HG03469 (cell line): Measurements from ENCODE around the gene FOXP1.

Source experiments
- ATAC-seq: cut with Tn5 transposase; IDR thresholded peaks from one replicate; pipeline ENCODE4 v1.9.1; 2021; ENCODE audit warnings: mild to moderate bottlenecking, moderate library complexity, moderate number of reproducible peaks; ENCODE audit not compliant: unreplicated experiment

Gene FOXP1

DNA sequence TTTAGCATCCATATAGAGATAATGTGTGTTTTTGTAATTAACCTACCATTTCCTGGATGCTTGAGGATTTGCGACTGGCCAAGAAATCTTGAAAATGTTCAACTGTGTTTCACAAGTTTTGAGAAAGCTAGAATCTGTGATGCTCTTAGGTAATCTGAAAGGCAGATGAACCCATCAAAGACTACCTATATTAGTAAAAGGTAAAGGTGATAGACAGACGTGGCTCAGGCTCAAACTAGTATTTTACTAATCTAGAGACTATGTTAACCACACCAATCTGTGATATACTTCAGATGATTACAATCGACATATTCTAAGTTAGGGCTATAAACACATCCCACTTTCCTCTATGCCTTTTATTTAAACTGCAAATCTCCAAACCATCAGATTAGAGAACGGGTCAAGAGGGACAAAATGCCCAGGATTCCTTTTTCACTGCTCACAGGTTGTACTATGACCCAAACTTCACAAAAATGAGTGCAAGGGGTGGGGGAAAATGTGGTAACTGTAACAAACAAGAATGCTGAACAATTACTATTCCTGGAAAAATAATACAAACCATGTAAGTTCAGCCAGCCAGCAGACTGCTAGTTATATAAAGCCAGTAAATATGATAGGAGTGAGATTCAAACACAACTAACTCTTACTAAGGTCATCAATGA, 295.1 kb downstream of the FOXP1 start:
- no peak for ATAC-seq

DNA sequence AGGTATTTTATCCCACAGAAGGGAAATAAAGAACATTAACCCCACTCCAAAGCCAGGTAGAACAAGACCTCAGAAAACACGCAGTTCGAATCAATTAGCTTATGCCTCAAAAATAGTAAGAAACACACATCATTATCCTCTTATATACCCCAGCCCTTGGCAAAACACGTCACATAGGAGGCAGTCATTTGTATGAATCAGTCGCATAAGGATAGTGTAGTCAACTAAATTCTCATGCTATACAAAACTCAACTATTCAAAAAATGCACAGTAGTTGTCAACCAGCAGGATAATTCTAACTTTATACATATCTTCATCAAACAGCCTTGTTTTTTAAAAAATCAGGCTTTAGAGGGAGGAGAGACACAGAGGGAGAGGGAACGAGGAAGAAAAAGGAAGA, 298.4 kb downstream of the FOXP1 start:
- ATAC-seq = no peak

DNA sequence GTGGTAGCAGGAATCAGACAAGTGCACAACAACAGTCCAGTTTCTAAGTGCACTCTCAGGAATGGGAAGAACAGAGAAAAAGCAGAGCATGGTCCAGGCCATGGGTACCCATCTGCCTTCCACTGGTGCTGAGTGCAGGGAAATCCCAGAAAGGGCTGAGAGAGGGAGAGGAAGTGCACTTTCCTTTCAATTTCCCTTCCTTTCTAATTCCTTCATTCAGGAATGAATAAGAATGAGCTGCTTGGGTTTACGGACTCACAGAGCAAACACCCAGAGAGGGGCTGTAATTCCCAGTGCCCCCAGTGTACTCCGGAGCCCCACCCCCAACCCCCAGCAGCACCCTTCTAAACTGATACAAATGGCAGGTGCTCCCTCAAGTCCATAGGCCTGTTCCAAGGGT, 300.6 kb downstream of the FOXP1 start:
- ATAC-seq = no peak

DNA sequence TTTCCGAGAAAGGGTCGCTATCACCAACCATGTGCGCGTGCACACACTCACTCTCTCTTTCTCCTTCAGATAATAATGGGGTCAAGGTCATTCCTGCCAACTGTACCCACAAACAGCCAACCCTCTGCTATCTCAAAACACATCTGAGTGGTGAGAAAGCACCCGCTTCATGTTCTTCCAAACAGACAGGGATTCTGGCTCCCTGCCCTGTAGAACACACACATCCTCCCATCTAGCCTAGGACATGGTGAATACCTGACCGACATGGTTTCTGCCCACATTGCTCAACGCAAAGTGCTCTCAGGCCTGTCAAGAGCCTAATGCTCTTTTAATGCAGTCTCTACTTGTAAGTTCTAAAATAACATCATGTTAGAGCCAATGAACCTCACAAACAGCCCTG, 302.2 kb downstream of the FOXP1 start:
- ATAC-seq = no peak

DNA sequence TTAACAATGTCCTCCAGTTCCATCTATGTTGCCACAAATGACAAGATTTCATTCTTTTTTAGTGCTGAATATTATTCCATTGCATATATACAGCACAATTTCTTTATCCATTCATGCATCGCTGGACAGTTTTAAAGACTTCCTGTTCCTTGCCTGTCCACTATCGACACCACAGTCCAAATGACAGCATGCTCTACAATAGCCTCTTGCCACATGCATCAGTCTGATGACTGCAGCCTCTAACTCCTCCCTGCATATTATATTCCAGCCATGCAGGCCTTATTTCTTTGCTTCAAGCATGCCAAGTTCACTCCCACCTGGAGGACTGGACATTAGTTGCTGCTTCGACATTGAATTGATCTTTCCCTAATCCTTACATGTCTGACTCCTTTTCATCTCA, 306.2 kb downstream of the FOXP1 start:
- no peak for ATAC-seq

DNA sequence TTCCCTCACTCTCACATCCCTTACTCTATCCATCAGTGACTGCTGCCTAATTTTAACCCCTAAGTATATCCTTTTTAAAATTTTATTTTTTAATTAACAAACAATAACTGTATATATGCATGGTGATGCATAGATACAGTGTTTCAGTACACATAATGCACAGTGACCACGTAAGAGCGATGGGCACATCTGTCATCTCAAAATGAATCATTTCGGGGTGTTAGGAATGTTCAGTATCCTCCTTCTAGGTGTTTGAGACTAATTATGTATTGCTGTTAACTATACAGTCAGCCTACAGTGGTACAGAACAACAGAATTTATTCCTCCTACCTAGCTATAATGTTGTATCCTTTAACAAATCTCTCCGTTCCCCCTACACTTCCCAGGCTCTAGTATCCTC, 307.0 kb downstream of the FOXP1 start:
- ATAC-seq = no peak

DNA sequence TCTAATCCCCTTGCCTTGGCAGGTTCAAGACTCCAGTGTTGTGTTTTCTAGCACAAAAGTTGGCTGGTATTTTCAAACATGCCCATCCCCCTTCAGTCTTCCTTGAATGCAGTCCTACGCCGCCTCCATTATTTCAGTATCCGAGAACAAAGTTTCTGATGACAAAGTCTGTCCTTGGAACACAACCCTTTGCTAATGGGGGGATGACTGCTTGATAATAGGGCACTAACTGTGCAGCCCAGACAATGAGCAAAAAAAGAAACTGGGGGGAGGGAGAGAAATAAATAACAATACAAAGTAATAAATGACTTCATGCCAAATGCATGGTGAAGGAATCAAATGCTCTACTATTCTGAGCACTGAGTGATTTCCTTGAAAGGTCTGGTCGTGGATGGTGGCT, 310.1 kb downstream of the FOXP1 start:
- ATAC-seq = no peak

DNA sequence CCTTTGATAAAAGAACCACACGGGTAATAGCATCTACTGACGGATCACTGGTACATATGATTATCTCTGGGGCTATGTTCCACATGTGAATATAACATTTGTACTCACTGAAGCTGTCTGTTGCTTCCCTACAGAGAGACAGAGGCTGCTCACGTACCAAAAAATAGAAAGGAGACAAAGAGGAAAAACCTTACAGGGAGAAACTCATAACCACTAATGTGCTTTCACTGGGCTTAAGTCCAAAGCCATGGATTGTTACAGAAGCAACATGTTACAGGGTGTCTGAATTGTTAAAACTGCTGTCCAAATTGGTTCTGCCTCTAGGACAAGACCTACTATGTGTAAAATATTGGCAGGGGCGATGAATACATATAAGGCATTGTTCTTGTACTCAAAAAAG, 311.9 kb downstream of the FOXP1 start:
- ATAC-seq = no peak

DNA sequence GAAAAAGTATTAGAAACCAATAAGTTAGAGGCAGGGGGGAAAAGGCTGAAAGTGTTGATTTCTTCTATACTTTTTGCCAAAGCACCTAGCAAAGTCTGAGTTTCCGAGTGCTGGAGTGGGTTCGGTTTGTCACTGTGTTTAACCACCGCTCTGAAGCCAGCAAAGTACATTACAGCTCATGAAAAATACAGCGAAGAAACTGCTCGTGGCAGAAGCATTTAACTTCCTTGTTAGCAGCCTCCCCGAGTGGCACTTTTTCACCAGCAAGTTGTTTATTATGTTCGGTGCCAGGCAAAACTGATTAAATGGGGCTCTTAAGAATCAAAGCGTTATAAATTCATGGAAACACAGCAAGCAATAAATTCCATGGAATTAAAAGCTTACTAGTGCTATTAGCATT, 313.6 kb downstream of the FOXP1 start:
- ATAC-seq = no peak

DNA sequence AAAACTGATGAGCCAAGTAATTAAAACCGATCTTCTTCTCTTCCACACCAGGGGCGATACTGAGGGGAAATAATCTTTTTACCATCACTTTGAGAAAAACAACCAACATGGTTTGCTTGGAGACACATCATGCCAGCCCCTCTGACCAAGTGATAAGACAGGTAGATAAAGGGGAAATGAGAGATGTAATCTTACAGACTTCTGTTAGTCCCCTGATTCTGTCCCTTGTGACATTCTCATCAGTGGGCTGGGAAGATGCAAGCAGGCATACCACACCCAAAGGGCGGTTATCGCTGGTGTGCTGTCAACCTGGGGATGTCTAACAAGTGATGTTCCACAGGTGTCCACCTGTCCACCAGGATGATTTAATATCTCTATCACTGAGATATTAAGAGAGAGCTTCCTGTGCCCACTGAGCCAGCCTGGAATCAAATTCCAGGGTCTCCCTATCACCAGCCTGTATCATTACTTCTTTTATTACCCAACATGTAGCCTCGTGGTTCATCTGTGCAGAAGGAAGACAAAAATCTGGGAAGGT, 315.0 kb downstream of the FOXP1 start:
- no peak for ATAC-seq

DNA sequence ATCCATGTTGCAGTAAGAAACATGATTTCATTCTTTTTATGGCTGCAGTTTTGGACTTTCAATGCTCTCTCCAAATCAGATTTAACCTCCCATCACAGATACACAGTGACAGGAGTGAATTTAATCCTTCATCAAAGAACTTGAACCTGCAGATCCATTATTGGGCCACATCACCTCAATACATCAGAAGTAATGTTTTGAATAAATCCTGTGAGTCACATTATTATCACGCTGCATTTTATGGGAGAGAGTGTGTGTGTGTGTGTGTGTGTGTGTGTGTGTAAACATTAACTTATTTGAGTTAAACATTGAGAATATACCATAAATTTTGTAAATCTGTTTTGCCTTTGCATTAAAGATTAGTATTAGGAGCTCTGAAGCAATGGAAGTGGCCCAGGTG, 316.7 kb downstream of the FOXP1 start:
- ATAC-seq = no peak

DNA sequence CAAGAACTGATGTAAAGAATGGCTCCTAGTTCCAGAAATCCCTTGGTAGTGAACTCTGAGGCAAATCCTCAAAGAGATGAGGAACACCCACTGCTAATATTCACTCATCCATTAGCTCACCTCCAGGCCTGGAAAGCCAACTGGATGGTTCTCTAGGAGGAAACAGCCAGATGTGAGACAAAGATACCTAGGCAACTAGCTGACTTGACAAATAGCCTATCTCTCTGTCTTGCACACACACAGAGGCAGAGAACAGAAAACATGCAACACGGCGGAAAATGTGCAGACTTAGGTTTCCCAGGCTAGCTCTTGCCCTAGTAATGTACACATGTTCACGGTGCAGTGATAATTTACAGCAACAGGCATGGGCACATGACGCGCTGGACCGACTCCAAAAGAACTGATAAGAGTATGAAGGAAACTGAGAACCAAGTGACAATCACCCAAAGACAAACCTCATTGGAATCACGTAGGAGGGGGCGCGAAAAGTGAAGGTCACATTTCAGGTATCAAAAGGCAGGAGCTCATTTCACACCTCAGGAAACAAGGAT, 318.1 kb downstream of the FOXP1 start:
- ATAC-seq = no peak

DNA sequence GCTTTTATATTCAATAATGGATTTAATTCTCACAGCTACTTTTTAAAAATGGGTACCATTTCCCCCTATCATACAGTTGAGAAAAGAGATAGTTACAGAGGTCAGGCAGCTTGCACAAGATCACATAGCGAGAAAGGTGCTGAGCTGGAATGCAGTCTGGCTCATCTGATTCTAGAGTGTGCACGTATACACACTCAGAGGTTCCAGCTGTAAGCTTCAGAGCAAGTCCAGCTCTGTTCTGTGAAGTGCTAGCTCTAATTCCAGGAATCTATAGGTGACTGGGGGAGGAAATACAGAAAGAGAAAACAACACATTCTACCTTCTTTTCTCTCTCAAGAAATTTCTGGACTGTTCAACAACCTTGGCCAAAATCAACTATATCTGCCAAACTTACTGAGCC, 318.7 kb downstream of the FOXP1 start:
- no peak for ATAC-seq

DNA sequence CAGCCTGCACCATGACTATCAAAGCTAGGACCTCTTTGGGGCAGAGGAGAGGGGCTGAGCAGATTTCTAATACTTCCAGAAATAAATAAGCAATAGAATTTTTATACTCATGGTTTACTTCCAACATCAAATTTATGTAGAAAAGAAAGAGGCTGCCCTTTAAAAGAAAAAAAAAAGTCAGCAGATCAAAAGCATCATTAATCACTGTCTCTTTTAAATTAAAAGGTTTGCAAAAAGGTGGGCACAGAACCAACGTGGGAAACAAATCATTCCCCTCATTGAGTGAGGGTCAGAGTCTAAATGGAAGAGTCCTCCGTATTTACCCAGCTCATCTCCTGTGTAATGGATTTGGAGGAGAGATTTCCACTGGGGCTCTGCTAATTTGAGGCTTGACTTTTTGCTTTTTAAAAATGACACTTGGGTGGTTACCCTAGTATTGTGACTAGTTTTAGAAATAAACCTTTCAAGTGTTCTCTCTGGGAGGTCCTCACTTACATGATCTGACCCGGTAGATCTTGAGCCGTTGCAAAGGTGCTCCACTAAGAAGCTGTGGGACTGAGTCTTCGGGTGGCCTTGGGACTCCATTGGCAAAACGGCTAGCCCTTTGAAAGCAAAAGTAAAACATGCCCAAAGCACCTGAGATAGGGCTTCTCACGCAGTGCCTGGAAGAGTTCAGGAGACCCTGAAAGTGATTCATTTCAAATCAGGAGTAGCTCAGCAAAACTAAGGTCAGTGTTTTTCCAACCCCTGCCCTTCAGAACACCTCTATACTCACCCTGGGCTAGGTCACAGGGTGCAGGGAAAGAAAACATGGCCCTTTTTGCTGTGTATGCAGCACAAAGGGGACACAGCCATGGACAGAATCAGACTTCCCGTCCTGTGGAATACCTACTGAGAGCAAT, 320.9 kb downstream of the FOXP1 start:
- ATAC-seq = no peak

DNA sequence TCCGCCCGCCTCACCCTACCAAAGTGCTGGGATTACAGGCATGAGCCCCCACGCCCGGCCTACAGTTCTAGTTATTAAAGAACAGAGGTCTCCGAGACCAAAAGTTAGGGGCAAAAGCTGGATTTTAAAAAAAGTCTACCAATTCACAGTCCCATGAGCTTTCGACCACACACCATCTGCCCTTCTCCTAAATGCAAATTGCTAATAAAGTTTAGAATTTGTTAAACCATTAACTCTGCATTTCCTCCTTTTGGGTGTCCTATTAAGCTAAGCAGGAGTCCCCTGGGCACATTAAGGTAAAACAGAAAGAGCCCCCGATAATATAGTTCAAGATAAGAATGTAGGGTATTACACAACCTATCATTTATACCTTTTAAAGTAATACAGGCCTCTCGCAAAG, 322.7 kb downstream of the FOXP1 start:
- ATAC-seq = no peak

DNA sequence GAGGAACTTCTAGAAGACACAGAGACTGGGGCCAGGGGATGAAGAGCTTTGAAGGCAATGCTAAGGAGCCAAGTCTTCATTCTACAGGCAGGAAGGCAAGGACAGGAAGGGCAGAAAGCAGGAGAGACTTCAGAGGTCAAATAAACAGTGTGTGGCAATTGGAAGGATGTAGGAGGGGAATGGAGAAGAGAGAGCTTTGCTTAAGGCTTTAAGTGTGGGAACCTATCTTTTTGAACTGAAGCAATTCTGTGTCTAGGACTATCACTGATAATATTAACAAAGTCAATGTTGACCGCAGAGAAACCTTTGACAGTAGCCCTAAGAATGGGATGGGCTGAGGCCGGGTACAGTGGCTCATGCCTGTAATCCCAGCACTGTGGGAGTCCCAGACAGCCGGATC, 325.0 kb downstream of the FOXP1 start:
- no peak for ATAC-seq

DNA sequence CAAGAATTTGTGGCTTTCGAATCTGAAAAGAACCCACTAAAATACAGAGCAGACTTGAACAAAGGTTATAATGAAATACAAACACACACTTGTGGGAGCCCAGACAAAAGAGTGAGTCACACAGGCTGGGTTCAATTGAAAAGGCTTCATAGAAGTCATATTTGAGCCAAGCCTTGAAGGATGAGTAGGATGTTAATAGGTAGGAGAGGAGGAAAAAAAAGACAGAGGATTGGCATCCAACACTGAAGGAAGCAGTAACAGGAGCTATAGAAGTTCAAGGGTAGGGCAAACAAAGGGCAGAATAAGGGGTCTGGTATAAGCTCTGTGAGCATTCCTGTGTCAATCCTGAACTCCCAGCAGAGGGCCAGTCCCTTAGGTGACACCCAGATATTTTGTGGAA, 325.4 kb downstream of the FOXP1 start:
- no peak for ATAC-seq

DNA sequence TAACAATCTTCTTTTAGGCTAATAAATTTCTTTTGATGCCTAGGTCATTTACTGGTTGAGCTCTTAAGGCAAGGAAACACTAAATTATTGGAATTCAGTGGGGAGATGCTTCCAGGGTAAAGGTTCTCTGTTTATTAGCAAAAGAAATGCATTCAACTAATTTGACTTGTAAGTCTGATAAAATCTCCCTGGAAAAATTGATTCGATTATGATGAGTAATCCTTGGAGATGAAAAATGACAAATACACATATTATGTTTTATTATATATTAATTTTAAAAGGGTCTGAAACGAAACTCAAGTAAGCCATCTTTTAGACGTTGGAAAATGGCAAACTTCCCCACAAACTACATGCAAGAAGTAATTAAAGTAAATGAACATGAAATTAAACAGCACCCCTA, 328.0 kb downstream of the FOXP1 start:
- ATAC-seq = no peak

DNA sequence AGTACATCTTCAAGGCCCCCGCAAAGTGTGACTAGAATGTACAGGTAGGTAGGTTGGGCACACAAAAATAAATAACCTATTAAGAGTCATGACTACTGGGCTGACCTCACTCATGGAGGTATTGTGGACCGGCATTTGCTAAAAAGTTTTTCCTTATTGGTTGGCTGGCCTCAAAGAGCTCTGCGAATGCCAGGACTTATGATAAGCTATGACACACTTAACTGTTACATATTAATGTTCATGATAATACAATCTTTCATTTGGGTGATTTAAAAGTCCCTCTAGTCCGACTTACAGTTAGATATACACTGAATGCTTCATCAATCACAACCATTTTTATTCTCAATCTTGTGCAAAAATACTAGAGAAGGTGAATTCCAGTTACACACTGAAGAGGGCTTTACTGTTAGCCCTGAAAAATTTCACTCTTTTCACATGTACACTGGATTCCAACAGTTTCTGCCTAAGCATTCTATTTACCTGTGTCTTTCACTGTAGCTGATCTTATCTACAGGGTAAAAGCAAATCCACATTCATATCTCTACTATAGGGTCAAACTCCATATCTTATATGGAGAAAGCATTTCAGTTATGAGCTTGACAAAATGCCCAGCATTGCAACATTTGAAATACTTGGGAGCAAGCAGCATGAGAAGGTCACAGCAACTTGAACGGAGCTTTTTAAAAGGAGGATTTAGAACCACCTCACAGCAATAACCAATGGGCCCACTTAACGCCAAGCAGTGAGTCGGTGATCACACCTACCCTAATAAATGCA, 329.1 kb downstream of the FOXP1 start:
- no peak for ATAC-seq

DNA sequence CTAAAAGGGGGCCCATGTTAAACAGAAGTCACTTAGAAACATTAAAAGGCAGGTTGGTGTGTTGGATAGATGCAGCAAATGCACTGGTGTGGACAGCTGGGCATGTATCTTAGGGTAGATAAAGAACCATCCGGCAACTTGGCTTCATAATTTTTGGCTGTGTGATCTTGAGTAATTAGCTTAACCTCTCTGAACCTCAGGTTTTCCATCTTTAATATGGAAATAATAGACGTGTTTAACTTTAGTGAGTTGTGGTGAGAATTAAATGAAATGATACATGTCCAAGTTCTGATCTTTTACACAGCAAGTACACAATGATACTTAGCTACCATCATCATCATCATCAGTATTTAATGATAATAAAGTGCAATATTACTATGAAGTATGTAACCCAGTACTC, 330.4 kb downstream of the FOXP1 start:
- ATAC-seq = no peak

DNA sequence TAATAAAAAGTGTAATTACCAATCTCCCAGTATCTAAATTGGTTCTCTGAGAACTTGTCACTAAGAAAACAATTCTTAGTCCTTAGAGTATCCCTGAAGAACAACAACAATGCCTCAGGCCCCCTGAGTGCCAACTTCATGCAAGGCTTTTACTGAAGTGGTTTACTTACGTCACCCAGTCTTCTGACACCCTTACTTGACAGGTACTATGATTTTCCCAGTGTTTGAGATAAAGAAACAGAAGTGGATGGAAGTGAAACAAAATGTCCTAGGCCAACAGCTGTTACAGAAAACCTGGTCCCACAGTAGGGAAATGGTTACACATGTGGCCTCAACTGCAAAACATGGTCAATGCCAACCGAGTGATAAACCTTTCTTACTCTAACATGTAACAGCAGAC, 331.1 kb downstream of the FOXP1 start:
- ATAC-seq = no peak
